NOMO-1 treated with DMSO at 0.1 percent for 48 hours (cell line): ENCODE measurements around the gene HTT.

ENCODE experiments used
- DNase-seq: peaks from one replicate; lab custom pipeline; 2025; ENCODE audit not compliant: unreplicated experiment; lab: John Stamatoyannopoulos, UW

The HTT gene

GRCh38 chr4:3217266-3217665, 142.8 kb downstream of the HTT start:
- DNase-seq, result no peak

GRCh38 chr4:3217771-3218170, 143.3 kb downstream of the HTT start:
- no peak for DNase-seq

- no peak for DNase-seq
Measured at GRCh38 chr4:3218824-3219760, 144.6 kb downstream of the HTT start.

- DNase-seq, result no peak
Measured at GRCh38 chr4:3219761-3220475, 145.4 kb downstream of the HTT start.

GRCh38 chr4:3220476-3221183, 146.1 kb downstream of the HTT start:
- no peak for DNase-seq

GRCh38 chr4:3221184-3221494, 146.7 kb downstream of the HTT start:
- no peak for DNase-seq

- no peak for DNase-seq
Measured at GRCh38 chr4:3221996-3222395, 147.5 kb downstream of the HTT start.

GRCh38 chr4:3223346-3223745, 148.9 kb downstream of the HTT start:
- no peak for DNase-seq

- peak; percentile 94 for DNase-seq
Measured at GRCh38 chr4:3223956-3224748, 149.7 kb downstream of the HTT start.

GRCh38 chr4:3225071-3225850, 150.8 kb downstream of the HTT start:
- no peak for DNase-seq

- peak; percentile 85 for DNase-seq
Measured at GRCh38 chr4:3225936-3226335, 151.5 kb downstream of the HTT start.

GRCh38 chr4:3226467-3226866, 152.0 kb downstream of the HTT start:
- peak; percentile 79 for DNase-seq

GRCh38 chr4:3226944-3227343, 152.5 kb downstream of the HTT start:
- DNase-seq, result no peak

GRCh38 chr4:3227878-3228675, 153.6 kb downstream of the HTT start:
- no peak for DNase-seq

- no peak for DNase-seq
Measured at GRCh38 chr4:3228881-3229280, 154.4 kb downstream of the HTT start.

GRCh38 chr4:3229328-3229727, 154.8 kb downstream of the HTT start:
- no peak for DNase-seq

- no peak for DNase-seq
Measured at GRCh38 chr4:3229964-3230363, 155.5 kb downstream of the HTT start.

GRCh38 chr4:3231471-3231870, 157.0 kb downstream of the HTT start:
- DNase-seq, result no peak

- DNase-seq, result no peak
Measured at GRCh38 chr4:3232001-3232400, 157.5 kb downstream of the HTT start.
